ENCODE results near the gene COL28A1.

- TF ChIP-seq CTCF (conservative IDR thresholded peaks at IDR 0.05) (no peak), EZH2 (IDR thresholded peaks at IDR 0.05; ENCODE audit: low read depth) (no peak)
Measured at GRCh38 chr7:7418997-7419396, 116.7 kb downstream of the COL28A1 start.
